ENCODE measurements around the gene TEX264.

DNA sequence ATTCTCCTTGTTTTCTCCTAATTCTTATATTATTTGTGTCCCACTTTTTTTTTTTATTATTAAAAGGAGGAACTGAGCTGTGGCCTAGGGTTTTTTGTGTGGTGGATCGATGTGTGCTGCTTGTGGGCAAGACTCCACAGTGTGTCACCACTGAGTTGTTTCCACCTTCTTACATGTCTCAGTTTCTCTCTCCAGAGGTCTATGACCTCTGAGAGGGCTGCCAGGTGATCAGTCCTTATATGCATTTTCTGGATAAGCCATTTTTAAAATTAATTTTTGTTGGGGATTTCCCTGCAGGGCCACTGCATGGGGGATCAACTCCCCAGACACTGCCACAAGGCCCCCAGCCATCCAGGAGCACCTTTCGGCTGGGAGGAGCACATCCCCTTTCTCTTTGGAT lies 80.2 kb downstream of the TEX264 start:
- TF ChIP-seq, protein P1, sequence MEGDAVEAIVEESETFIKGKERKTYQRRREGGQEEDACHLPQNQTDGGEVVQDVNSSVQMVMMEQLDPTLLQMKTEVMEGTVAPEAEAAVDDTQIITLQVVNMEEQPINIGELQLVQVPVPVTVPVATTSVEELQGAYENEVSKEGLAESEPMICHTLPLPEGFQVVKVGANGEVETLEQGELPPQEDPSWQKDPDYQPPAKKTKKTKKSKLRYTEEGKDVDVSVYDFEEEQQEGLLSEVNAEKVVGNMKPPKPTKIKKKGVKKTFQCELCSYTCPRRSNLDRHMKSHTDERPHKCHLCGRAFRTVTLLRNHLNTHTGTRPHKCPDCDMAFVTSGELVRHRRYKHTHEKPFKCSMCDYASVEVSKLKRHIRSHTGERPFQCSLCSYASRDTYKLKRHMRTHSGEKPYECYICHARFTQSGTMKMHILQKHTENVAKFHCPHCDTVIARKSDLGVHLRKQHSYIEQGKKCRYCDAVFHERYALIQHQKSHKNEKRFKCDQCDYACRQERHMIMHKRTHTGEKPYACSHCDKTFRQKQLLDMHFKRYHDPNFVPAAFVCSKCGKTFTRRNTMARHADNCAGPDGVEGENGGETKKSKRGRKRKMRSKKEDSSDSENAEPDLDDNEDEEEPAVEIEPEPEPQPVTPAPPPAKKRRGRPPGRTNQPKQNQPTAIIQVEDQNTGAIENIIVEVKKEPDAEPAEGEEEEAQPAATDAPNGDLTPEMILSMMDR (conservative IDR thresholded peaks at IDR 0.05; ENCODE audit: low read length): no peak
- no peak for TF ChIP-seq EZH2phosphoT487 (IDR thresholded peaks at IDR 0.05; ENCODE audit: borderline replicate concordance, low read depth, low read length)
